HG02798 (cell line): ENCODE results near the gene GOLGA6L2.

ENCODE experiments used
- ATAC-seq: cut with Tn5 transposase; IDR thresholded peaks from one replicate; pipeline ENCODE4 v1.9.1; 2021; ENCODE audit warnings: mild to moderate bottlenecking; ENCODE audit not compliant: unreplicated experiment, poor library complexity

The GOLGA6L2 gene

DNA sequence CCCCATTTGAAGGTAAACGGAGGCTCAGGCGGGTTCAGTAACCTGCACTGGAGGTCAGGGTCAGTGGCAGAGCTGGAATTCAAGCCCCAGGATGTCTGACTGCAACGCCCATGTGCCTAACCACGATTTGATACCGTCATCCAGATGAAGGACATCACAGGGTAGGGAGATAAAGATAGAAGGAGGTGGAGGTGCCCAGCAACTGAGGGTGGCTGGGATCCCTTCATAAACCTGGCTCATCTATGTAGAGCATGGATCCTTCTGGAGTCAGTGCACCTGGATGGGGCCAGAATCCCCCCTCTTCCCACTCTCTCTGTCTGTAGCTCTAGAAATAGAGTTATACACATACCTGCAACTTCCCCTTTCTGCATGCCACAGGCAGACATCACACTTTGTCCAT is 51.2 kb downstream of the GOLGA6L2 start:
- no peak for ATAC-seq

DNA sequence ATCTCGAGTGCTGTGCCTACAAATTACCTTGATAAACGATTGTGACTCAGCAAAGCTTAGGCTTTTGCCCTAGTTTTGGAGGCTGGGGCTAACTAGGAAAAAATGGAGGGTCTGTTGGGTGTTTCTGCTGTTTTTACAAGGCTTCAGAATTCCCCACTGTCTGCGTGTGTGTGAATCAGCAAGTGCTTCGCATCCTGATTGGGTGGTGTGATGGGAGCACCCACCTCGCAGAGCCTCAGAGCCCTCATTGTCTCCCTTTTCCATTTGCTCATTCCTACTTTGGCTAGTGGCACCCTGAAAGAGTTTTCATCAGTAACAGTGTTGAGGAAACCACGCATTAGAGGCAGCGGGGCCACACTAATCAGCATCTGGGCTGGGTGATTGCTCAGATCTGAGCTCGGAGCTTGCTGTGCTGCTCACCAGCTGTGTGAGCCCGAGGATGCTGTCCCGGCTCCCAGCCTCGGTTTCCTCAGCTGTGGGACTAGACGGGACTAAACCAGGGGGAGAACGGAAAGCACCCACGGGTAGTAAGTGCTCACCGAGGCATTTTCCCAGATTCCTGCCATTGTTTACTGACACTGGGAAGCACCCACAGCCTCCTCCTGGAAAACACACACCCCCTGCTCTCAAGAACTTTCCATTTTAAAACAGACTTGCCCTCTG is 51.9 kb downstream of the GOLGA6L2 start:
- ATAC-seq = no peak
